NT2/D1 (cell line): ENCODE data around the gene NME7.

ENCODE experiments used
- SUZ12 ChIP-seq: IDR thresholded peaks from 2 replicates; pipeline ENCODE4 v1.6.1; 2011; ENCODE audit not compliant: insufficient read length, insufficient read depth; ENCODE audit errors: extremely low read depth
- ZNF274 ChIP-seq: IDR thresholded peaks from 2 replicates; pipeline ENCODE4 v1.6.1; 2011; ENCODE audit warnings: mild to moderate bottlenecking, low read depth, low read length

- no peak for TF ChIP-seq SUZ12
- TF ChIP-seq ZNF274 = no peak
Observed at GRCh38 chr1:169155675-169156074, 211.9 kb downstream of the NME7 start.
